ENCODE measurements around the gene TYW5.
A peak's percentile ranks its signal among the peaks of the same experiment; 100 is the strongest.
"Not testable (repeated sequence)": the region's sequence is repeated elsewhere in the genome, so short reads cannot be mapped to it uniquely, and the experiment has no call there.

TYW5 gene

GRCh38 chr2:199912553-199913114 lies 42.7 kb downstream of the TYW5 start:
- DNase-seq, result not testable (repeated sequence)

- no peak for DNase-seq
Observed at GRCh38 chr2:199911877-199912161, 43.5 kb downstream of the TYW5 start.

- peak; percentile 91 for DNase-seq
Observed at GRCh38 chr2:199911052-199911876, 44.0 kb downstream of the TYW5 start, which contains the start of gene C2orf69. Gene C2orf69 (plus strand): TSS chr2:199911293. CDS start chr2:199911439, 146 bp downstream.

GRCh38 chr2:199910338-199911051 lies 44.8 kb downstream of the TYW5 start:
- no peak for DNase-seq

- DNase-seq, result no peak
Observed at GRCh38 chr2:199907008-199907714, 48.1 kb downstream of the TYW5 start.

GRCh38 chr2:199903111-199903510 lies 52.2 kb downstream of the TYW5 start:
- DNase-seq, result no peak

GRCh38 chr2:199902486-199903110 lies 52.7 kb downstream of the TYW5 start:
- no peak for DNase-seq

GRCh38 chr2:199901942-199902341 lies 53.3 kb downstream of the TYW5 start:
- no peak for DNase-seq

- no peak for DNase-seq
Observed at GRCh38 chr2:199896617-199897016, 58.7 kb downstream of the TYW5 start.

- no peak for DNase-seq
Observed at GRCh38 chr2:199895406-199895805, 59.9 kb downstream of the TYW5 start.

GRCh38 chr2:199883474-199884212 lies 71.6 kb downstream of the TYW5 start:
- no peak for DNase-seq

- no peak for DNase-seq
Observed at GRCh38 chr2:199882667-199883066, 72.6 kb downstream of the TYW5 start.
